Measurements from ENCODE around the gene BCKDHB.

BCKDHB gene

GRCh38 chr6:80154160-80154559 lies 47.7 kb downstream of the BCKDHB start:
- no peak for DNase-seq

GRCh38 chr6:80156221-80156620 lies 49.8 kb downstream of the BCKDHB start:
- no peak for DNase-seq

DNA sequence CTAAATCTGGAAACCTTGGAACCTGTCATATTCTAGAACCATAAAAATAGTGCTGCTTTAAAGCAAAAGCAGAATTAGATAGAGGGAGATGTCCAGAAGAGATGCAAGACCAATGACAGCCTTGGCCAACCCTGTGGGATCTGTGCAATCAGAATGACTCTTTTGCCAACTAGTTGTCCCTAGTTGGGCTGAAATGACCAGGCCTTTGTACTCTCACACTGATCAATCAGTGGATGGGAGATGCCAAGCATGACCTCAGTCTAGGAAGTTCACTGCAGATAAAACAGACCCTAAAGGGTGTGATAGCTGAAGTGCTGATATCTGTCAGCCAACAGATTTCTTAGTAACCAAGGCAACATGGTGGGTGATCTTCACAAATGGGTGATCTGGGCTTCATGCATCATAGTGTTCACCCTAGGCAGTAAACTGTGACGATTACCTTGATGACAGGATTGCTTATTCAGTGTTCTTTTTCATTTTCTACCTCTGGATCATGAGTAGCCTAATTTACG lies 52.1 kb downstream of the BCKDHB start:
- DNase-seq = no peak

DNA sequence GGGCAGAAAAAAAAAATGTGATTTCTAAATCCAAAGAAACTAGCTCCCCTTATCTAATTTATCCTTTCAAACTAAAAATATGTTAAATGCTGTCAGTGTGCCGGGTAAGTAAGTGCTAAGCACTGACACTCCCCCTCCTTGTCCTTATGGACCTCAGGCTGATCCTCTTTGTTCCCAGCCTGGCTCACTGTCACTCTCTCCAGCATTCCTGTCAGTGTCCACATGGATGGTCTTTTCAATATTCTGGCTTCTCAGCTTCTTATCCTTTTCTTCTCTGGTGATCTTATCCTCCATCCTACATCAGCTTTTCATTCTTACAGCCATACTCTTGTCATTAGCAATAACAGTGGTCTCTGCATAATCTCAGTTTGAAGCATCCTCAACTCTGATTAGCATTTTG lies 55.0 kb downstream of the BCKDHB start:
- DNase-seq = no peak

DNA sequence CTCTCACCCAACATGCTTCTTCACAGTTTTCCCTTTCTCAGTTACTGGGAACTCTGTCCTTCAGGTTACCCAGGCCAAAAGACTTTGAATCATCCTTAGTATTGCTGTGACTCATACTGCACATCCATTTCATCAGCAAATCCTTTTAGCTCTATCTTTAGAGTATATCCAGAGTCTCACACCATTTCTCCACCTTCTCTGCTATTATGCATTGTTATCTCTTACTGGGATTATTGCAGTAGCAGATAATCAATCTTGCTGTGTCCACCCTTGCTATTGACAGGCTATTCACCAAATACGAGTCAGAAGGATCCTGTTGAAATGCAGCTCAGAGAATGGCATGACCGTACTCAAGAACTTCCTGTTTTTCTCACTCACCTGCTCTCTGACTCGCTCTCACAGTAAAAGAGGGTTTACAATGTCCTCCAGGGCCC lies 57.3 kb downstream of the BCKDHB start:
- peak in 1 of 2 donors; percentile 6 for DNase-seq

- DNase-seq = peak; percentile 27 to 63
Observed at GRCh38 chr6:80165143-80165542, 58.7 kb downstream of the BCKDHB start.

DNA sequence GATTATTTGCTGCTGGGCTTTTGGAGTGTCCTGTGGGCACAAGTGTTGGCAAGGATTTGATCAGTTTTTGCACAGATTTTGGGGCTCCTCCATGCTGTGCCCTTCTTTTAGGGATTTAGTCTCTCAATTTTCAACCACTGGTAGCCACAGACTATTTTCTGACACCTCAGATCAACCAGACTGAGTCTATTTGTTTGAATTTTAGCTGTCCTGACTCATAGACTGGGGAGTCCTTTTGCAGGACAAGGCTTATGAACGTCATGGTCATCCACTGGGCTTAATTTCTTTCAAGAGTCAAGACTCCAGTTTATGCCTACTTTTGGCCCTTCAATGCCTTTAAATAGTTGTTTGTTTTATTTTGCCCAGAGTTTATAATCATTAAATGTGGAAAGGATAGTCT lies 59.3 kb downstream of the BCKDHB start:
- DNase-seq = no peak

DNA sequence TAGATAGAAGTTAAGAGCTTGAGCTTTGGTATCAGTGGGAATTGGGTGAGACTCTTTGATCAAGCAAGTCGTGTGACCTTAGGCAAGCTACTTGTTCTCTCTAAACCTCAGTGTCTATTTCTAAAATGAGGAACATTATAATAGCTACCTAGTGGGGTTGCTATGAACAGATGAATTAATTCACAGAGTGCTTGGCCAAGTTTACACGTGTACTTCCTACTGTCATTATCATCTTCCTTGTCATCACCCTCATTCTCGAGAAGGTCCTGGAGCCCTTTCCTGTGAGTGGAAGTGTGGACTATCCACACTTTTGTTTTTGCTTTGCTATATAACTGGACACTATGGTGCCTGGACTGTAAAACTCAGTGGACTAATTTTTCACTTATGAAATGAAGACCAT lies 64.0 kb downstream of the BCKDHB start:
- no peak for DNase-seq

DNA sequence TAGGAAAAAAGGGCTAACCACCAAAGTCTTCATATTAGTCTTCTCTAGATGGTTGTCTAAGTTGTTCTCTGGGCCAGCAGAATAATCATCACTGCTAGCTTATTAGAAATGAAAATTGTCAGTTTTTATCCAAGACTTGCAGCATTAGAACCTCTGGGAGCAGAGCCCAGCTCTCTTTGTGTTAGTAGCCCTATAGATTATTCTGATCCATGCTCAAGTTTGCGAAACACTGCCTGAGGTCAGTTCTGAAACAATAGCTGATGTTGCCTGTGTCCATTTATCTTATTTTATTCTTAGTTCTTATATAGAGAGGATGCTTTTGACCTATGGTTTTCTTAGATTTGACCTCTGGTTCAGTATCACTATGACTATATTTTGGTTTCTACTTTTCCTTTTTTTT lies 66.9 kb downstream of the BCKDHB start:
- no peak for DNase-seq

DNA sequence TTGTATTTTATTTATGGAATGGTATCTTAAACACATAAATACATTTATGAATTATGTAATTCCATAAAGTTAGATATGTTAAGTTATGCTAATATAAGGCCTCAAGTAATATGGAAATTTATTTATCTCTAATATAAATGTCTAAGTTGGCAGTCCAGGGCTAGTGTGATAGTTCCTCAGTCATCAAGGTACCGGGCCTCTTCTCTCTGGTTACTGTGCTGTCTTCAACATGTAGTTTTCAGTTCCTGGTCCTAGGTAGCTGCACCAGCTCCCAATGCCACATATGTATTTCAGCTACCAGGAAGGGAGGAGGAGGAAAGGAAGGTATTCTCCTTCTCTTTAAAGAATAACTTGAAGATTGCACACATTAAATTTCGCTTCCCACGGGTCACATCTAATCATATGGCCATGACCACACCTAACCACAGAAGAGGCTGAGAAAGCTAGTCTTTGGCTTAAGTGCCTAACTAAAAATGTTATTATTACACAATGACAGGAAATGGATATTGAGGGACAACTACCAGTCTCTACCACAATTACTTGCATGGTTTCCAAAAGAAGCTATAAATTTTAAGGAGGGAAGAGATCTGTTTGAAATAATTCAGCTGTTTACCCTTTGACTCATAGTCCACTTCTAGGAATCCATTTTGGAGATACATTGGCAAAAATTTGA lies 68.6 kb downstream of the BCKDHB start:
- DNase-seq = peak; percentile 10 to 12

- no peak for DNase-seq
Observed at GRCh38 chr6:80179695-80180094, 73.2 kb downstream of the BCKDHB start.

- no peak for DNase-seq
Observed at GRCh38 chr6:80181352-80182081, 75.0 kb downstream of the BCKDHB start.

GRCh38 chr6:80182308-80182707 lies 75.8 kb downstream of the BCKDHB start:
- no peak for DNase-seq

DNA sequence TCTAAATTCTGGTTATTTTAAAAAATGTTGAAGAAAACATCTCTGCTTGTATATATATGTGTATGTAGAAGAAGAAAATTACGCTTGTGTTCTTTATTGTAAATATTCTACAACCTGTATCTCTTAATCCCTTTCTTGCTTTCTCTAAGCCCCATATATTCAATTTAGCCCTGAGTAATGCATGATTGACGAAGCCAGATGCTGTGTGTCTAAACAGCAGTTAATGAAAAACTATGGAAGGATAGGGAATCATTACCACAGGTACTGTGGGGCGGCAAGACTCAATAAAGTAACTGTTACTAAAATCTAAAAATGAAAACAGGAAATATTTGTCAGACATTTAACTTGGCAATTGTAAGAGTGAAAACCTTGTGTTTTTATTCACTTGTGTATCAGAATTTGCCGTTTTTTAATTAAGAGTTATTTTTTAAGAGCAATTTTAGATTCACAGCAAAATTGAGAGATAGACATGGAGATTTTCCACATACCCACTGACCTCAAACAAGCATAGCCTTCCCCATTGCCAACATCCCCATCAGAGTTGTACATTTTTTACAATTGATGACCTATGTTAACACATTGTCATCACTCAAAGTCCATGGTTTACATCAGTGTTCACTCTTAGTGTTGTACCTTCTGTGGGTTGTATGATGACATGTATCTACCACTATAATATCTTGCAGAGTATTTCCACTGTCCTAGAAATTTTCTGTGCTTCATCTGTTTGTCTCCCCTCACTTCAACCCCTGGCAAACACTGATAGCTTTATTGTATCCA lies 76.7 kb downstream of the BCKDHB start:
- no peak for DNase-seq

- DNase-seq = no peak
Observed at GRCh38 chr6:80185492-80185891, 79.0 kb downstream of the BCKDHB start.

- no peak for DNase-seq
Observed at GRCh38 chr6:80186082-80186481, 79.6 kb downstream of the BCKDHB start.

- no peak for DNase-seq
Observed at GRCh38 chr6:80196906-80197305, 90.4 kb downstream of the BCKDHB start.

GRCh38 chr6:80197474-80197873 lies 91.0 kb downstream of the BCKDHB start:
- DNase-seq = no peak

GRCh38 chr6:80197986-80198385 lies 91.5 kb downstream of the BCKDHB start:
- DNase-seq = no peak

GRCh38 chr6:80203283-80203682 lies 96.8 kb downstream of the BCKDHB start:
- DNase-seq = no peak

DNA sequence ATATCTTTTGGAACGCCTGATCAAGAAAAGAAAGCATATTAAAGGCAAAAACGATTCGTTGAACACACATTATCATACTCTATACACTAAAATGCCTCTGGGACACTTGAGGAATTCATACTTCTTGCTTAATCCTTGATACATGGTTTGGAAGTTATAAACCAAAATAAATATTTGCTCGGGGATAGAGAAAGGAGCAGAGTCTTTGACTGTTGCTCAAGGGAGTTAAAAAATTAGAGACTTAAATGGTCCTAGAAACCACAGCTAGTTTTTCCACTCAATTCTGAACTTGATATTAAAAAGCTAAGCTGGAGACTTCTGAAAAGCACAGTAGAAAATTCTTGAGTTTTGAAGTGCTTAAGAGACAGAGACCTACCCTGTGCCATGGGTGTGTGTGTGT lies 98.9 kb downstream of the BCKDHB start:
- no peak for DNase-seq

DNA sequence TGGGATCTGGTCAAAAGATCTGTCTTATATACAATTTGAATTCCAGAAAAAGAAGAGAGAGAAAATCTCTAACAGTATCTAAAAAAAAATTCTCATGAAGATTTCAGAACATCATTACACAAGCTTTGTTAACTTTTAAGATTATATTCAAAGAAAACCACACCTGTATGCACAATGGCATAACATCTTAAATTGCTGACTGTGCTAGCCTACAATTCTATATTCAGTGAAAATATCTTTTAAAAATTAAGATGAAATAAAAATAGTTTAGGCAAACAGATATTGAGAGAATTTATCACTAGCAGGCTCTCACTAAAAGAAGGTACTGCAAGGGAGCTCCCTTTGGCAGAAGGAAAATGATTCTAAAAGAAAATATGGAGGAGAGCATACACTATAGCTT lies 100.3 kb downstream of the BCKDHB start:
- no peak for DNase-seq

DNA sequence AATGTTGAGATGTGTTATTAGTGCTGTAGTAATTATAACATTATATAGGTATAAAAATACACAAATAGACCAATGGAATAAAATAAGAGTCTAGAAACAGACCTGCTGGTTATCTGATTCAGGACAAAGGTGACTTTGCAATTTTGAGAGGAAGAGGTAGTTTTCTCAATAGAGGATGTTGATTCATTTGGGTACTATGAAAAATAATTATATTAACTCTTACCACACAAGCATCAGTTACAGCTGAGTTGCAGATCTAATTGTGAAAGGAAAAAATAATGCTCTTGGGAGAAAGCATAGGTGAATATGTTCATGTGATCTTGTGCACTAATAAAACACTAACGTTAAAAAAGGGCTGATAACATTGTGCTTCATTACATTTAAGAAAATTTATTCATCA lies 103.0 kb downstream of the BCKDHB start:
- no peak for DNase-seq

DNA sequence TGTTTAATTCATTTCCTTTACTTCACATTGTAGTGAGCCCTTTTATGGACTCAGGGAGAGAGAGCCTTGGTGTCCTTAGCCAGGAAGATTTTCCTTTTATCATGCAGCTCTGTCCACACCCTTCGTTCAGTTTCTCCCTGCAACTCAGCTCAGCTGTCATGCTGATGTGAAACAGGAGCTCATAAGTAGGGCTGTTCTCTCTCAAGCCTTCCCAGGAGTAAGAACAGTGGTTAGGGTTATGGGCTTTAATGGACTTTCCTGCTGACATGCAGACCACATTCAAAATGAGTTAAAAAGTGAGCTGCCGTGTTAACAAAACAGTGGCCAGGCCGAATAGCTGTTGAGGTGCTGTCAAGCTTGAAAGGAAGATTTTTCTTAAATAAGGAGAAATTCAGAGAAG lies 104.1 kb downstream of the BCKDHB start:
- DNase-seq = no peak
